K562 (cell line): Measurements from ENCODE around the gene NUP88. TPM values are rescaled to one million over a fixed set of nuclear protein-coding genes. Genes with fewer than 3 reads are reported as not detected.

Experiments used
- FOSL1 ChIP-seq: fragments of 200-800 bp; sonication (Bioruptor generic); conservative IDR thresholded peaks from 2 replicates; pipeline ENCODE4 v1.6.1; 2016; ENCODE audit warnings: missing genetic modification characterization, missing compliant biosample characterization
- GABPA ChIP-seq: fragments of 200-800 bp; sonication (Bioruptor generic); conservative IDR thresholded peaks from 2 replicates; pipeline ENCODE4 v1.6.1; 2016; ENCODE audit warnings: low read depth, missing genetic modification characterization, missing compliant biosample characterization
- HNRNPLL ChIP-seq: fragments of 200-400 bp; formaldehyde crosslinking; IDR thresholded peaks from 2 replicates; pipeline ENCODE4 v1.6.1; 2017; ENCODE audit warnings: low read length, low read depth, mild to moderate bottlenecking; ENCODE audit not compliant: poor library complexity, severe bottlenecking
- NR2C1 ChIP-seq, 2 experiments: fragments of 450-650 bp; IDR thresholded peaks; 2 replicates each; pipeline ENCODE4 v1.6.1; 2017; ENCODE audit warnings: mild to moderate bottlenecking in 2 of 2, antibody characterized with exemption in 1 of 2, inconsistent platforms in 1 of 2, missing compliant biosample characterization in 1 of 2, missing genetic modification characterization in 1 of 2
- OTX1 ChIP-seq: fragments of 450-650 bp; formaldehyde crosslinking; IDR thresholded peaks from 2 replicates; pipeline ENCODE4 v1.4.0; 2022; ENCODE audit warnings: mild to moderate bottlenecking
- PHF8 ChIP-seq: fragments of 200-600 bp; sonication (generic); IDR thresholded peaks from 2 replicates; pipeline ENCODE4 v1.6.1; 2012; ENCODE audit warnings: mixed run types, mild to moderate bottlenecking, inconsistent platforms, low read length, moderate library complexity, borderline replicate concordance
- SIN3A ChIP-seq, 2 experiments: fragments of 150-350 bp in 1 of 2; IDR thresholded peaks; 2 replicates each; pipeline ENCODE4 v1.6.1; 2011 to 2016; ENCODE audit warnings: borderline replicate concordance in 2 of 2, low read depth in 2 of 2, low read length in 2 of 2, mild to moderate bottlenecking in 2 of 2, moderate library complexity in 2 of 2; ENCODE audit not compliant: control insufficient read depth in 1 of 2
- SIX5 ChIP-seq, 2 experiments: IDR thresholded peaks; 2 replicates each; pipeline ENCODE4 v1.6.1; 2011; ENCODE audit warnings: low read length in 2 of 2, borderline replicate concordance in 1 of 2, low read depth in 1 of 2, mild to moderate bottlenecking in 1 of 2, moderate library complexity in 1 of 2; ENCODE audit not compliant: insufficient read depth in 1 of 2
- SP1 ChIP-seq: sonication (generic); formaldehyde crosslinking; IDR thresholded peaks from 2 replicates; pipeline ENCODE4 v1.8.1; 2022; ENCODE audit warnings: mild to moderate bottlenecking, missing genetic modification reagents
- SREBF2 ChIP-seq: sonication (generic); formaldehyde crosslinking; IDR thresholded peaks from 2 replicates; pipeline ENCODE4 v1.4.0; 2020; ENCODE audit warnings: mild to moderate bottlenecking, missing genetic modification reagents
- TAF9B ChIP-seq: fragments of 450-650 bp; IDR thresholded peaks from 2 replicates; pipeline ENCODE4 v1.6.1; 2018; ENCODE audit warnings: mild to moderate bottlenecking; ENCODE audit not compliant: partially characterized antibody
- TCF7 ChIP-seq: sonication (generic); IDR thresholded peaks from 2 replicates; pipeline ENCODE4 v1.6.1; 2016; ENCODE audit warnings: antibody characterized with exemption, borderline replicate concordance
- ZNF561 ChIP-seq: fragments of 450-650 bp; formaldehyde crosslinking; conservative IDR thresholded peaks from 2 replicates; pipeline ENCODE4 v1.4.0; 2020; ENCODE audit warnings: mild to moderate bottlenecking, moderate library complexity
- ZNF766 ChIP-seq: fragments of 200-800 bp; sonication (Bioruptor generic); conservative IDR thresholded peaks from 2 replicates; pipeline ENCODE4 v1.6.1; 2016; ENCODE audit warnings: missing genetic modification characterization, missing compliant biosample characterization
- polyA plus RNA-seq, 8 experiments: library from polyadenylated mRNA; depleted of rRNA in 4 of 8; stranded (reverse) in 5 of 8; unstranded in 3 of 8; fragments of >200 nt; fragmentation: Nextera tagmentation in 2 of 8; fragmentation: Illumina TruSeq in 1 of 8; extraction: Ambion mirVana in 2 of 8; extraction: Trizol in 1 of 8; gene quantifications; 2 replicates each; pipeline versions ENCODE4 v1.2.1 to v1.2.3, GENCODE V29; 2011 to 2014; ENCODE audit warnings: inconsistent platforms in 1 of 8, missing spikeins in 1 of 8
- total RNA-seq, 7 experiments: library from RNA; depleted of rRNA in 6 of 7; stranded (reverse); fragments of >200 nt in 6 of 7; fragmentation: Illumina TruSeq in 2 of 7; extraction: Trizol in 2 of 7; gene quantifications; 2 replicates each; pipeline versions ENCODE4 v1.2.1 to v1.2.3, GENCODE V29; 2011 to 2021; ENCODE audit warnings: low replicate concordance in 1 of 7
- TF ChIP-seq, protein P1 (sequence below): sonication (generic); formaldehyde crosslinking; IDR thresholded peaks from 2 replicates; pipeline ENCODE4 v1.9.0; 2022; ENCODE audit warnings: mild to moderate bottlenecking, missing genetic modification reagents
- TF ChIP-seq, protein P2 (sequence below), 2 experiments: fragments of 150-350 bp in 1 of 2; IDR thresholded peaks; 2 replicates each; pipeline ENCODE4 v1.6.1; 2012 to 2016; ENCODE audit warnings: low read depth in 2 of 2, low read length in 2 of 2, mild to moderate bottlenecking in 1 of 2, moderate library complexity in 1 of 2
- TF ChIP-seq, protein P3 (sequence below), 2 experiments: fragments of 200-800 bp in 1 of 2; sonication (Bioruptor generic) in 1 of 2; sonication (generic) in 1 of 2; formaldehyde crosslinking in 1 of 2; IDR thresholded peaks in 1 of 2; conservative IDR thresholded peaks in 1 of 2; 2 replicates each; pipeline versions ENCODE4 v1.5.0 to v1.6.1; 2016 to 2020; ENCODE audit warnings: missing compliant biosample characterization in 1 of 2, missing genetic modification characterization in 1 of 2, missing genetic modification reagents in 1 of 2
- TF ChIP-seq, protein P4 (sequence below): sonication (generic); formaldehyde crosslinking; IDR thresholded peaks from 2 replicates; pipeline ENCODE4 v1.8.0; 2022; ENCODE audit warnings: missing genetic modification reagents, mild to moderate bottlenecking, moderate library complexity, borderline replicate concordance

The NUP88 gene
- total and polyA plus RNA-seq, 9 of the 15 experiments (the other 6 are each of a cell fraction or from before 2014, with no cell fraction given) = 59.9 to 160 (median 119) TPM

DNA sequence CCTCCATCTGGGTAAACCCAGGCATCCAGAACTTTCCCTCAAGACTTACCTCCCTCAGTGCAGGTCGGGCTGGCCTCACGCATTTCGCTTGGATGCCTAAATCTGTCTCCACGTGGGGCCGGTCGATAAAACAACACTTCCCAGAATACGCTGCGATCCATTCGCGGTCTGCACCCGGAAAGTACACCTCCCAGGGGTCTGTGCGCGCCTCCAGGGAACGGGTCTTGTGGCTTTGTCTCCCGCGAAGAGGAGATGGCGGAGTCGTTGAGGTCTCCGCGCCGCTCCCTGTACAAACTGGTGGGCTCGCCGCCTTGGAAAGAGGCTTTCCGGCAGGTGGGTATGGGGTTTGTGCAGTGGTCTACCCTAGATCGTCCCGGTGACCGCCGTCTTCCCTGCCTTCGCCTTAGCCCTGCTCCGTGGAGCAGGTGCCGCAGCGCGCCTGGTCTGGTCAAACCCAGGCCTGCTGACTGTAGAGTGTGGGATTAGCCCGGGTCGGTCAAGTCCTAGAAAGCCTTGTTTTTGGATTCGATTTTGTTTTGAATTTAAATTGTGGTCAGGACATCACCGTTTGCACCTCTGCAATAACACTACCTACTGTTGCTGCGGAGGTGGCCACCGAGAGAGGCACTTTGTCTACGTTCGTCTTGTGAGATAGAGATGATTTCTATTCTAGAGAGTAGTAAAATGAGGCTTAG lies 644 bp upstream of the NUP88 start, which contains the start of gene RPAIN (continued):
- TF ChIP-seq SIX5 (IDR thresholded peaks at IDR 0.05; ENCODE audit: borderline replicate concordance in 1 of 2, insufficient read depth in 1 of 2, low read depth in 1 of 2, low read length in 2 of 2) (peak; percentile 48 to 58; a peak in 3 of 4 replicates), TCF7 (no peak), TAF9B (peak; percentile 68), PHF8 (peak; percentile 65; the same call in 1 of the 2 replicates), ZNF766 (CRISPR knock-in tag) (peak; percentile 3; the same call in 1 of the 2 replicates), HNRNPLL (peak; percentile 8), FOSL1 (tag) (no peak), NR2C1 (IDR thresholded peaks at IDR 0.05) (no peak; the same call in 1 of the 2 replicates), NR2C1 (tag; IDR thresholded peaks at IDR 0.05) (peak; percentile 28; the same call in 1 of the 2 replicates), SP1 (CRISPR knock-in tag) (peak; percentile 21; the same call in 1 of the 2 replicates), ZNF561 (CRISPR knock-in tag) (no peak), GABPA (peak; percentile 57; the same call in 1 of the 2 replicates), OTX1 (CRISPR knock-in tag) (no peak), SREBF2 (CRISPR knock-in tag) (no peak), SIN3A (IDR thresholded peaks at IDR 0.05; ENCODE audit: borderline replicate concordance in 2 of 2, control insufficient read depth in 1 of 2, low read depth in 2 of 2, low read length in 2 of 2) (peak; percentile 76 to 90; a peak in 2 of 4 replicates)
- TF ChIP-seq, protein P1, sequence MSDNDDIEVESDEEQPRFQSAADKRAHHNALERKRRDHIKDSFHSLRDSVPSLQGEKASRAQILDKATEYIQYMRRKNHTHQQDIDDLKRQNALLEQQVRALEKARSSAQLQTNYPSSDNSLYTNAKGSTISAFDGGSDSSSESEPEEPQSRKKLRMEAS = peak; percentile 96
- TF ChIP-seq, protein P2, sequence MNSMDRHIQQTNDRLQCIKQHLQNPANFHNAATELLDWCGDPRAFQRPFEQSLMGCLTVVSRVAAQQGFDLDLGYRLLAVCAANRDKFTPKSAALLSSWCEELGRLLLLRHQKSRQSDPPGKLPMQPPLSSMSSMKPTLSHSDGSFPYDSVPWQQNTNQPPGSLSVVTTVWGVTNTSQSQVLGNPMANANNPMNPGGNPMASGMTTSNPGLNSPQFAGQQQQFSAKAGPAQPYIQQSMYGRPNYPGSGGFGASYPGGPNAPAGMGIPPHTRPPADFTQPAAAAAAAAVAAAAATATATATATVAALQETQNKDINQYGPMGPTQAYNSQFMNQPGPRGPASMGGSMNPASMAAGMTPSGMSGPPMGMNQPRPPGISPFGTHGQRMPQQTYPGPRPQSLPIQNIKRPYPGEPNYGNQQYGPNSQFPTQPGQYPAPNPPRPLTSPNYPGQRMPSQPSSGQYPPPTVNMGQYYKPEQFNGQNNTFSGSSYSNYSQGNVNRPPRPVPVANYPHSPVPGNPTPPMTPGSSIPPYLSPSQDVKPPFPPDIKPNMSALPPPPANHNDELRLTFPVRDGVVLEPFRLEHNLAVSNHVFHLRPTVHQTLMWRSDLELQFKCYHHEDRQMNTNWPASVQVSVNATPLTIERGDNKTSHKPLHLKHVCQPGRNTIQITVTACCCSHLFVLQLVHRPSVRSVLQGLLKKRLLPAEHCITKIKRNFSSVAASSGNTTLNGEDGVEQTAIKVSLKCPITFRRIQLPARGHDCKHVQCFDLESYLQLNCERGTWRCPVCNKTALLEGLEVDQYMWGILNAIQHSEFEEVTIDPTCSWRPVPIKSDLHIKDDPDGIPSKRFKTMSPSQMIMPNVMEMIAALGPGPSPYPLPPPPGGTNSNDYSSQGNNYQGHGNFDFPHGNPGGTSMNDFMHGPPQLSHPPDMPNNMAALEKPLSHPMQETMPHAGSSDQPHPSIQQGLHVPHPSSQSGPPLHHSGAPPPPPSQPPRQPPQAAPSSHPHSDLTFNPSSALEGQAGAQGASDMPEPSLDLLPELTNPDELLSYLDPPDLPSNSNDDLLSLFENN (IDR thresholded peaks at IDR 0.05; ENCODE audit: low read depth in 2 of 2, low read length in 2 of 2) = peak in 1 of 2 experiments; percentile 34; a peak in 1 of 4 replicates
- TF ChIP-seq, protein P3, sequence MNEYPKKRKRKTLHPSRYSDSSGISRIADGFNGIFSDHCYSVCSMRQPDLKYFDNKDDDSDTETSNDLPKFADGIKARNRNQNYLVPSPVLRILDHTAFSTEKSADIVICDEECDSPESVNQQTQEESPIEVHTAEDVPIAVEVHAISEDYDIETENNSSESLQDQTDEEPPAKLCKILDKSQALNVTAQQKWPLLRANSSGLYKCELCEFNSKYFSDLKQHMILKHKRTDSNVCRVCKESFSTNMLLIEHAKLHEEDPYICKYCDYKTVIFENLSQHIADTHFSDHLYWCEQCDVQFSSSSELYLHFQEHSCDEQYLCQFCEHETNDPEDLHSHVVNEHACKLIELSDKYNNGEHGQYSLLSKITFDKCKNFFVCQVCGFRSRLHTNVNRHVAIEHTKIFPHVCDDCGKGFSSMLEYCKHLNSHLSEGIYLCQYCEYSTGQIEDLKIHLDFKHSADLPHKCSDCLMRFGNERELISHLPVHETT (CRISPR knock-in tag; conservative IDR thresholded peaks at IDR 0.05 in 1 of 2, IDR thresholded peaks at IDR 0.05 in 1 of 2) = peak in 1 of 2 experiments; percentile 55; a peak in 1 of 4 replicates
- TF ChIP-seq, protein P4, sequence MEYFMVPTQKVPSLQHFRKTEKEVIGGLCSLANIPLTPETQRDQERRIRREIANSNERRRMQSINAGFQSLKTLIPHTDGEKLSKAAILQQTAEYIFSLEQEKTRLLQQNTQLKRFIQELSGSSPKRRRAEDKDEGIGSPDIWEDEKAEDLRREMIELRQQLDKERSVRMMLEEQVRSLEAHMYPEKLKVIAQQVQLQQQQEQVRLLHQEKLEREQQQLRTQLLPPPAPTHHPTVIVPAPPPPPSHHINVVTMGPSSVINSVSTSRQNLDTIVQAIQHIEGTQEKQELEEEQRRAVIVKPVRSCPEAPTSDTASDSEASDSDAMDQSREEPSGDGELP = 0 out of 2 replicates have a peak, but pooled peaks have one; percentile 73
